Adipose tissue (tissue), 3 donors: ENCODE results near the gene STK26. TPM values are rescaled to one million over a fixed set of nuclear protein-coding genes. Genes with fewer than 3 reads are reported as not detected.
"Not testable (repeated sequence)": the region's sequence is repeated elsewhere in the genome, so short reads cannot be mapped to it uniquely, and the experiment has no call there.

Experiments used
- H3K27ac ChIP-seq: one replicate; pipeline ENCODE4 v1.5.1; 2013; ENCODE audit warnings: low read depth, low read length
- WGBS, 3 donors: extraction: QIAGEN DNeasy Blood & Tissue Kit; methylation state at CpG; one replicate each; pipeline ENCODE4 v1.1.7; 2013; 5-methylcytosine and 5-hydroxymethylcytosine counted together
- polyA plus RNA-seq, 3 donors: library from polyadenylated mRNA; stranded (reverse); fragments of 200-250 nt; gene quantifications; one replicate each; pipeline ENCODE4 v1.2.3, GENCODE V29; 2013
- donor health status: healthy with polysubstance abuse.
- donor health status: Bipolar disorder and iron deficiency.
- donor health status: healthy.

STK26 gene
- 1 to 10 TPM; 2.0 to 5.5 (median 4.6) TPM for polyA plus RNA-seq

- no peak within 1 kb of the TSS for H3K27ac ChIP-seq
- 1 to 25% (median 1%) methylated on average over 32 to 73 of the region's 73 CpGs for WGBS, 3 donors
Measured at GRCh38 chrX:132022967-132023895, at the start of gene STK26. Gene STK26 (plus strand): TSS chrX:132023302. CDS start chrX:132023618, 316 bp downstream.

- WGBS, 3 donors, result 31 to 77% (median 55%) methylated on average over 2 of the region's 2 CpGs
- H3K27ac ChIP-seq, result no peak overlapping the region
Measured at GRCh38 chrX:131975851-131976250, 47.3 kb upstream of the STK26 start.

GRCh38 chrX:131977619-131978018 is 45.5 kb upstream of the STK26 start:
- H3K27ac ChIP-seq, result no peak overlapping the region
- 68 to 81% (median 68%) methylated on average over 3 of the region's 3 CpGs for WGBS, 3 donors

- no peak overlapping the region for H3K27ac ChIP-seq
Measured at GRCh38 chrX:131979116-131979515, 44.0 kb upstream of the STK26 start.

GRCh38 chrX:131985526-131986049 is 37.5 kb upstream of the STK26 start:
- no peak overlapping the region for H3K27ac ChIP-seq
- 45 to 72% (median 59%) methylated on average over 4 of the region's 4 CpGs for WGBS, 3 donors

- H3K27ac ChIP-seq, result no peak overlapping the region
- WGBS, 3 donors, result 27 to 34% (median 33%) methylated on average over 5 of the region's 5 CpGs
Measured at GRCh38 chrX:131987252-131987651, 35.9 kb upstream of the STK26 start.

- no peak overlapping the region for H3K27ac ChIP-seq
Measured at GRCh38 chrX:131988236-131988635, 34.9 kb upstream of the STK26 start.

GRCh38 chrX:132001127-132001526 is 22.0 kb upstream of the STK26 start:
- 64 to 80% (median 64%) methylated on average over 3 of the region's 3 CpGs for WGBS, 3 donors

GRCh38 chrX:132004728-132005127 is 18.4 kb upstream of the STK26 start:
- WGBS, 3 donors, result 65 to 76% (median 68%) methylated on average over 4 of the region's 4 CpGs
- H3K27ac ChIP-seq, result no peak overlapping the region

More at GRCh38 chrX:132001127-132001526, 22.0 kb upstream of the STK26 start:
- H3K27ac ChIP-seq, result no peak overlapping the region

GRCh38 chrX:132009350-132009749 is 13.8 kb upstream of the STK26 start:
- H3K27ac ChIP-seq, result no peak overlapping the region
- 80 to 94% (median 88%) methylated on average over 3 of the region's 3 CpGs for WGBS, 3 donors

- H3K27ac ChIP-seq, result not testable (repeated sequence)
- WGBS, 3 donors, result 87 to 95% (median 88%) methylated on average over 2 of the region's 2 CpGs
Measured at GRCh38 chrX:132010213-132010612, 12.9 kb upstream of the STK26 start.

- WGBS, 3 donors, result 50 to 59% (median 57%) methylated on average over 4 of the region's 4 CpGs
- no peak overlapping the region for H3K27ac ChIP-seq
Measured at GRCh38 chrX:132015875-132016274, 7.2 kb upstream of the STK26 start.

- no peak overlapping the region for H3K27ac ChIP-seq
- WGBS, 3 donors, result 49 to 93% (median 61%) methylated on average over 2 of the region's 2 CpGs
Measured at GRCh38 chrX:132016628-132017430, 6.3 kb upstream of the STK26 start.

- H3K27ac ChIP-seq, result no peak overlapping the region
- WGBS, 3 donors, result 89 to 100% (median 91%) methylated on average over 1 of the region's 1 CpG
Measured at GRCh38 chrX:132017431-132018185, 5.5 kb upstream of the STK26 start.

- no peak overlapping the region for H3K27ac ChIP-seq
- WGBS, 3 donors, result 5 to 35% (median 6%) methylated on average over 24 of the region's 24 CpGs
Measured at GRCh38 chrX:132022198-132022966, 720 bp upstream of the STK26 start.

GRCh38 chrX:132023896-132024386 is 839 bp downstream of the STK26 start:
- 3 to 17% (median 5%) methylated on average over 15 to 16 of the region's 16 CpGs for WGBS, 3 donors
- no peak overlapping the region for H3K27ac ChIP-seq

GRCh38 chrX:132025041-132025440 is 1.9 kb downstream of the STK26 start:
- WGBS, 3 donors, result 44 to 83% (median 51%) methylated on average over 7 to 8 of the region's 8 CpGs
- no peak overlapping the region for H3K27ac ChIP-seq

- H3K27ac ChIP-seq, result no peak overlapping the region
Measured at GRCh38 chrX:132030264-132030663, 7.2 kb downstream of the STK26 start.
